GM18499 (cell line): ENCODE measurements around the gene KCNMA1.

Source experiments
- ATAC-seq: cut with Tn5 transposase; IDR thresholded peaks from one replicate; pipeline ENCODE4 v1.9.1; 2021; ENCODE audit warnings: moderate number of reproducible peaks; ENCODE audit not compliant: insufficient read depth, unreplicated experiment

The KCNMA1 gene

GRCh38 chr10:77609781-77610272 lies 27.8 kb downstream of the KCNMA1 start:
- no peak for ATAC-seq

GRCh38 chr10:77608281-77608680 lies 29.3 kb downstream of the KCNMA1 start:
- ATAC-seq, result no peak

- ATAC-seq, result no peak
Measured at GRCh38 chr10:77606751-77607150, 30.9 kb downstream of the KCNMA1 start.

- no peak for ATAC-seq
Measured at GRCh38 chr10:77605466-77605865, 32.1 kb downstream of the KCNMA1 start.

- ATAC-seq, result no peak
Measured at GRCh38 chr10:77604941-77605351, 32.7 kb downstream of the KCNMA1 start.

- no peak for ATAC-seq
Measured at GRCh38 chr10:77604063-77604462, 33.5 kb downstream of the KCNMA1 start.

GRCh38 chr10:77603534-77603927 lies 34.1 kb downstream of the KCNMA1 start:
- ATAC-seq, result no peak

- ATAC-seq, result no peak
Measured at GRCh38 chr10:77602913-77603533, 34.6 kb downstream of the KCNMA1 start.

- ATAC-seq, result no peak
Measured at GRCh38 chr10:77602231-77602912, 35.2 kb downstream of the KCNMA1 start.

- ATAC-seq, result no peak
Measured at GRCh38 chr10:77601488-77601887, 36.1 kb downstream of the KCNMA1 start.

- no peak for ATAC-seq
Measured at GRCh38 chr10:77600640-77601039, 37.0 kb downstream of the KCNMA1 start.

- no peak for ATAC-seq
Measured at GRCh38 chr10:77599651-77600050, 38.0 kb downstream of the KCNMA1 start.

- no peak for ATAC-seq
Measured at GRCh38 chr10:77598606-77599005, 39.0 kb downstream of the KCNMA1 start.

- ATAC-seq, result no peak
Measured at GRCh38 chr10:77597560-77597959, 40.0 kb downstream of the KCNMA1 start.

GRCh38 chr10:77594471-77594783 lies 43.2 kb downstream of the KCNMA1 start:
- ATAC-seq, result no peak

- ATAC-seq, result no peak
Measured at GRCh38 chr10:77593771-77594470, 43.7 kb downstream of the KCNMA1 start.

- no peak for ATAC-seq
Measured at GRCh38 chr10:77592946-77593636, 44.5 kb downstream of the KCNMA1 start.

- no peak for ATAC-seq
Measured at GRCh38 chr10:77592510-77592909, 45.1 kb downstream of the KCNMA1 start.

GRCh38 chr10:77591238-77591880 lies 46.2 kb downstream of the KCNMA1 start:
- ATAC-seq, result no peak
